Stimulated activated naive CD8-positive, alpha-beta T cell treated with anti-CD3 and anti-CD28 coated beads, Interleukin-15, Interleukin-2, amounts not matched to agents 100 U/mL and 50 U/mL, for 24 hours (primary cell): ENCODE measurements around the gene PSPC1.
"Not testable (repeated sequence)": the region's sequence is repeated elsewhere in the genome, so short reads cannot be mapped to it uniquely, and the experiment has no call there.

Experiments used
- ATAC-seq: fragments of 150-1000 bp; cut with Tn5 transposase; one replicate; pipeline ENCODE4 v1.10.0; 2021
- DNase-seq: peaks from one replicate; pipeline ENCODE4 v3.0.0; 2021

The PSPC1 gene

DNA sequence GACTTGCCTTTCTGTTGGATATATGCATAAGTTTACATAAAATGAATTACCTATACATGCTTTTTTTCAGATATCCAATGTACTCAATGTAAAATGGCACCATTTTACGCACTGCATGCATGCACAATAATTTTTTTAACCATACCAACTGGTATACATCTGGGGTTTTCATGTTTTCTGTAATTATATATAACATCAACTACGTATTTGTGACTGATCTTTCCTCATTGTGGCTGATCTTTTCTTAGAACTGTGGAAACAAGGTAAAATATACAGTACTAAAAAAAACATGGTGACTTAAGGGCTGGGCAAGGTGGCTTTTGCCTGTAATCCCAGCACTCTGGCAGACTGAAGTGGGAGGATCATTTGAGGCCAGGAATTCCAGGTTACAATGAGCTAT lies 18.5 kb downstream of the PSPC1 start:
- no peak for DNase-seq

DNA sequence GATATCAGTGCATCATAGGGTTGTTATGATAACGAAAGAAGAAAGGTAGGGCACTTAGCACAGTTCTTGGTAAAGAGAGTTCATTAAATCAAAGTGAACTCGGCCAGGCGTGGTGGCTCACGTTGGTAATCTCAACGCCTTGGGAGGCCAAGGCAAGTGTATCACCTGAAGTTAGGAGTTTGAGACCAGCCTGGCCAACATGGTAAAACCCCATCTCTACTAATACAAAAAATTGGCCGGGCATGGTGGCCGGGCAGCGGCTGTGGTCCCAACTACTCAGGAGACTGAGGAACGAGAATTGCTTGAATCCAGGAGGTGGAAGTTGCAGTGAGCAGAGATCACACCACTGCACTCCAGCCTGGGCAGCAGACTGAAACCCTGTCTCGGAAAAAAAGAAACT lies 19.1 kb downstream of the PSPC1 start:
- ATAC-seq, result no peak
- no peak for DNase-seq

More for the DNA sequence above, 18.5 kb downstream of the PSPC1 start:
- no peak for ATAC-seq

DNA sequence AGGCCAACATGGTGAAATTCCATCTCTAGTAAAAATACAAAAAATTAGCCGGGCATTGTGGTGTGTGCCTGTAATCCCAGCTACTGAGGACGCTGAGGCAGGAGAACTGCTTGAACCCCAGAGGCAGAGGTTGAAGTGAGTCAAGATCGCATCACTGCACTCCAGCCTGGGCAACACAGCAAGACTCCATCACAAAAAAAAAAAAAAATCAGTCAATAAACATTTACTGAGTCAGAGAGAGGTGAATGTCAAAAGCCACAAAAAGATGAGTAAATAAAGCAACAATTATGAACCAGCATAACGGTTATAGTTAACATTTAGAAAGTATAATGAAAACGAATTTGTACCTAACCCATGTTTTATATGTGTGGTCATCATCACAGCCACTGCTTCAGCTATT lies 23.1 kb downstream of the PSPC1 start:
- no peak for ATAC-seq
- DNase-seq, result no peak

DNA sequence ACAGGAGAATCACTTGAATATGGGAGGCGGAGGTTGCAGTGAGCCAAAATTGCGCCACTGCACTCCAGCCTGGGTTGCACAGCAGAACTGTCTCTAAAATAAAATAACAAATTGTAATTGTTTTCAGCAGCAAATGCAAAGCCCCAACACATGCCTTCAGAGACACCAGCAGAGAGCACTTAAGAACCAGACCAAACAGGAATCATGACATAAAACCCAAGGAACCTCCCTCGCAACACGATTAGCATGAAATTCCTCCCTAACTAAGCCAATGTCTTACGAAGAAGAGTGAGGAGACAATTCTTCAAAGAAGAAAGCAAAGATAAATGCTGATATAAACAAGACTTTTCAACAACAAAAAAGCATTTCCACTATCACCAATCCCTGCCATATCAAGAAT lies 40.1 kb downstream of the PSPC1 start:
- no peak for DNase-seq
- ATAC-seq, result no peak

DNA sequence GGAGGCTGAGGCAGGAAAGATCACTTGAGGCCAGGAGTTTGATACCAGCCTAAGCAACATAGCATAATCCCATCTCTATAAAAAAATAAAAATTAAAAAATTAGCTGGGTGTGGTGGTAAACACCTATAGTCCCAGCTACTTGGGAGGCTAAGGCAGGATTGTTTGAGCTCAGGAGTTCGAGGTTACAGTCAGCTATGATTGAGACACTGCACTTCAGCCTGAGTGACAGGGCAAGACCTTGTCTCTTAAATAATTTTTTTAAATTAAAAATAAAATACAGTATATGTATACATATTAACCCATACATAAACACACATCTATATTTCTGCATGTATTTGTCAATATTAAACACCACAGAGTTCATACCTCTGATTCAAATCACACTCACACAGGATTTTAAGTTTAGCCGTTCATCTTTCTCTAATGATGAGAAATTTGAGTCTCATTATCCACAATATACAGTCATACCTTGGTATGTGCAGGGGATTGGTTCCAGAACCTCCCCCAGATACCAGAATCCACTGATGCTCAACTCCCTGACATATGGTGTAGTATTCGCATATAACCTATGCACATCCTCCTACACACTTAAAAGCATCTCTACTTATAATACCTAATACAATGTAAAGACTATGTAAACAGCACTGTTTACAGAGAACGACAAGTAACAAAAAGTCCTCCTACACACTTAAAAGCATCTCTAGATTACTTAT lies 44.7 kb downstream of the PSPC1 start:
- no peak for ATAC-seq

DNA sequence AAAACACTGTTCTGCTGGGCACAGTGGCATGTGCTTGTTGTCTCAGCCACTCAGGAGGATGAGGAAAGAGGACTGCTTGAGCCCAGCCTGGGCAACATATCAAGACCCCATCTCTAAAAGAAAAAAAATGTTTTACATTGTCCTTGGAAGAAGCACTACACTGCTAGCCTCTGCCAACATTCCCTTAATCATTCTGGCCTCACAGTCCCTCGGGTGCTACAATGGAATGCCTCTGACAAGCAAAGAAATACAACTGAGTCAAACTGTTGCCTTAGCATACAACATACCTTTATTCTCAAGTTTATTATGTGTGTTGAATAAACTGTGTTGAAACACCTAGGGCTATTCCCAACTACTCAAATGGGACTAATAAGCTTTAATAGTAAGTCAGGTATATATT lies 56.1 kb downstream of the PSPC1 start:
- ATAC-seq (no peak), DNase-seq (no peak)

More for the DNA sequence above, 44.7 kb downstream of the PSPC1 start:
- DNase-seq, result no peak

DNA sequence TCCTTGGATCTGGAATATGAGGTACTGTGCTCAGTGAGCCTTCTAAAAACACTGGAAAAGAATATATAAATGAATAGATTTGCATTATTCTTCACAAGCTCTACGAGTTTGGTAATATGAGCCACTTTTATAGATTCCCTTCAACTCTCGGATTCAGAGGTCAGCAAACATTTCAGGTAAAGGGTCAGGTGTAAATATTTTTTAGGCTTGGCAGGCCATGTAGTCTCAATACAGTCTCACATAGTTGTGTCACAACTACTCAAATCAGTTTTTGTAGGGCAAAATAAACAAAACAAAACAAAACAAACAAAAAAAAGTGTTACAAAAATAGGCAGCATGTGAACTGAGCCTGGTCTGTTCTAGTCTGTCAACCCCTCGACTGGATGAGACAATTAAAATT lies 57.4 kb downstream of the PSPC1 start:
- DNase-seq (no peak), ATAC-seq (no peak)

DNA sequence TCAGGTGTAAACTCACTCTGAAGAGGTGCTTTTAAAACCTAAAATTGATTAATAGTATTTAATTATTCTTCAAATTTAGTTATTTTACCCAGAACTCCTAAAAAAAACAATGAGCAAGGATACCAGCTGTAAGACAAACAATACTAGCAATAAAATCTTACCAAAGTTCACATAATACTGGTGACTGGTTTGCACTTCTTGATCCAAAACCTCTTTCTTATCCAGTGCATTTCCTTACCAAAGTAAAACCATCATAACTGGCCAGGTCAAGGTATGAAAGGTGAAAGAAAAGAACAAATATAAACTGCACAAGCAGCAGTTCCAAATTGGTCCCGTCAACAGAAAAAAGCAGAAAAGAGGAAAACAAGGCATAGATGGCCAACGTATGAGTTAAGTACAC lies 62.7 kb downstream of the PSPC1 start:
- ATAC-seq (no peak), DNase-seq (no peak)

DNA sequence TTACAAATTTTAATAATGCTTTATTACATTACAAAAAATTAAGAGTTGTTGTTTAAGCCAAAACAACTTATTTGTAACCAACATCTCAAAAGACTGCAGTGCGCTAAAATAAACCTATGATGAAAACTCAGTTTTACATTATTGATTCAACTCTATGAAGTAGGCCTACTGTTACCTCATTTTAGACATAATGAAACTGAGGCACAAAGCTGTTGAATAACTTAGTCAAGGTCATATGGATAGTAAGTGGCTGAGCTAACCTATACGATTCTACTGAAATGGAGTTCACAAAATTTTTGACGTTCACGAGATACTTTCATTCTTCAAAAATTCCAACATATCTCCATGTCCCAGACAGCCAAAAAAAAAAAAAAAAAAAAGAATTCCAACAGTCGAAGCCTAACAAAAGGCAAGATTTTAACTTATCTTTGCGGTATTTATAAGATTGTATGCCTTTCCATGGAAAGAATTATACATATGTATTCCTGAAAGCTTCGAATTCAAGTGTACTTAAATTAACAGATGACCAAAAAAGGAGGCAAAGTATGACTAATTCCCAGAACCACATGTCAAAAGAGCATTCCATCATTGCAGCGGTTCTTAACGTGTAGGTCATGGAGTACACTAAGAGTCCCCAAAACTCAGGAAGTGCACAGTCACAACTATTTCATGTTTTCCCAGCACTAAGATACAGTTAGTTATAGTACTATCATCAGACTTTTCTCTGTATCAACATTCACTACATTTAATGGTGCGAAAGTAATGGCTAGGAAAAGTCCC lies 69.4 kb downstream of the PSPC1 start:
- ATAC-seq (peak; percentile 97), DNase-seq (no peak)

DNA sequence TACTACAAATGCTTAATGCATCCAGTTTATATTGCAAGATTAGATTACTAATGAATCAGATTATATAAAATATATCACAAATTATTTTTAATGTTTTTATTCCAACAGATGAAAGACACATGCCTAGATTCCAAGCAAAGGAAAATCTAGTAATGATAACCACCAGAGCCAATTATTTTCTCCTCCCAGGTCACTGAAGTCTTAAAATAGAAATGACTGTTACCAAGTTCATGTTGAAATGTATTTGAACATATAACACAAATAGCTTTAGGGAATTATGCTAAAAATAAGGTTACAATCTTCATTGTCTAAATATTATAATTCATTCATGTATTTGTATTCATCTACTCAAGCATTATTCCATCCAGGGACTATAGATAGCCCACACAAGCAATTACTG lies 73.0 kb downstream of the PSPC1 start:
- not testable (repeated sequence) for ATAC-seq

DNA sequence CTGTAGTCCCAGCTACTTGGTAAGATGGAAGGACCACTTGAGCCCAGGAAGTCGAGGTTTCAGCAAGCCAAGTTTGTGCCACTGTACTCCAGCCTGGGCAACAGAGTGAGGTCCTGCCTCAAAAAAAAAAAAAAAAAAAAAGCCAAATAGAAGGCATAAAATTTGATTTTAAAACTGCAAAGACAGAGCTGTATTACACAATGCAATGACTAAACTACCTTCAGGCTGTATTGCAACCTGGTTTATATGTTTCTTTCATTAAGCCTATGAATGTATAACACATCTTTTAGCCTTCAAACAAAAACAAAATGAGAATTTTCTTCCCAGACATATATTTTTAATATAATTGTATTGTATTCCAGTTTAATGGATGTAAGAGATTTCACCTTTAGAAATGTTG lies 73.7 kb downstream of the PSPC1 start:
- ATAC-seq, DNase-seq: not testable (repeated sequence)

More for the DNA sequence above, 73.0 kb downstream of the PSPC1 start:
- not testable (repeated sequence) for DNase-seq

DNA sequence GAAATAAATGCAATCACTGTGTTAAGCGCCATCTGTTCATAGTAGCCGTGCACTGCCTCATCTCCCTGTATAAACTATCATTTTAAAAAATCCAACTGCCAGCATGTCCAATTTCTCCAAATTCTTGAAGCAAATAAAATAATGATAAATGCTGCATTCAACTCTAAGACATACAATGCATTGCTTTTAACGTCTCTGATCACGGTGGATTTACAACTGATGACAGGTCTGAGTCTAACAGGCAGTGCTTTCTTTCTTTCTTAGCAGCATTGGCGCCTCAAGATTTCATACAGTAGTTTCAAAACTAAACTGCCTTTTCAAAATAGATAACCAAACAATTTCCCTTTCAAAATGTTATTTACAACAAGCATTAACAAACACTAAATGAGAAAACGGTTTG lies 78.5 kb downstream of the PSPC1 start:
- not testable (repeated sequence) for DNase-seq, ATAC-seq

DNA sequence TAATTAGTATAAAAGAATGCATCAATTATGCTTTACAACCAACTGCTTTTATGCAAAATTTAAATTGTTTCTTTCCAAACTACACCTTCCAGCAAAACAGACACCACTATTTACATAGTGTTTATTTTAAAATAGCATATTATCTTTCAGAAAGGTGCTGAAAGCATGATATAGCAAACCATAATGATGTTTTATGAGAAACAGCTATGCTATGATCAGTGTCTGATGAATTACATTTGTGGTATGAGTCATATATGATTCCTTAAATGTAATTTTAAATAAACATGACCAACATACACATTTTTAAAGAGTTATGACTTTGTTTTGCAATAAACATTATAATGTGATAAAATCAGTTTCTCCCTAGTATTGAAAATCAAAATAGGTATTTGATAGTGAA lies 81.1 kb downstream of the PSPC1 start:
- DNase-seq, ATAC-seq: not testable (repeated sequence)

DNA sequence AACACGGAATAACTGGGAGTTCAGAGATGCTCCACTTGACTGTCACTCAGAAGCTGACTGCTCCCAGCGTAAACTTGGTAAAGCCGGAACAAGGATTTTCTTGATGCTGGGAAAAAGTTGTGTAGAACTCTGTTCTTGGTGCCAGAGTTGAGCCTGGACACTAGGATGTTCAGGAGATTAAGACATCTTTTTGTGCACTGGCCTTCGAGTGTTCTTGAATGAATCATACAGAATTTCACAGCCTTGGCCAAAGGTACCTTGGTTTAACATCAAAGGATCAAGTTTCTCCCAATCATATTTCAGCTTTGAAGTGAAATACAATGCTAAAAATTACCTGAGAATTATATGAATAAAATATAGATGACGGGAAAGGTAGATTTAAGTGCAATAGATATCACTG lies 81.8 kb downstream of the PSPC1 start:
- not testable (repeated sequence) for ATAC-seq, DNase-seq

DNA sequence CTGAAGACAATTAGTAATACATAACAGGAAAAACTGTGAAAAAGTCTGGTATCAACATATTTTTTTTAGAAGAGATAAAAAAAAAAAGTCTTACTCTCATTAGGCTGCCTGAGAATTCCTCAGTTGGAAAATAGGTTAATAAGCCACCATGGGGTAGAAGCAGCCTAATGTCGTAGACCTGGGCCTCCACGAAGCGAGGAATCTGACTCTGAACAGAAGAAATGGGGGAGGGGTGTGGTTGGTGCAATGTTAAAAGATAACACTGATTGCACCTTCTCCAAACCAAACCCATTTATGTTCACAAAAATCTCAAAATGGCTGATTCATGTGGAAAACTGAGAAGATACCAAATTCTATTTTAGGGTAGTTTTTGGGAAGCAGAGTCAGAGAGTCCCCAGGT lies 86.9 kb downstream of the PSPC1 start:
- ATAC-seq, result no peak

DNA sequence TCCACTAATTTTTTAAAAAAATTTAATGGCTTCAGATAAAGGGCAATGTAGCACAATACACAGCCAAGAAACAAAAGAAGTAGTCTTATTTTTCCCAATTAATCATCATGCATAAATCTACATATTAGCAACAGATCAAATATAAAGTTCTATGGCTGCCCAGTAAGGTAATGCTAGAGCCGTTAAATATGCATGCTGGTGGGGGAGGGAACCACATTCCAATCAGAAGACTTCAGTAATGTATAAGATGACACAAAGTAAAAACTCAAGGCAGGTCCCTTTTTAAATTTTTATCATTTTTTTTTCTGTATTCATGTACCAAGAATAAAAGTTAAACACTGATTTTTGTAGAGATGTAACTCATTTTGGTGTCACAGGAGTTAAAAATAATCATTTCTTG lies 87.3 kb downstream of the PSPC1 start:
- no peak for ATAC-seq
- DNase-seq, result no peak

More for the DNA sequence above, 86.9 kb downstream of the PSPC1 start:
- no peak for DNase-seq

DNA sequence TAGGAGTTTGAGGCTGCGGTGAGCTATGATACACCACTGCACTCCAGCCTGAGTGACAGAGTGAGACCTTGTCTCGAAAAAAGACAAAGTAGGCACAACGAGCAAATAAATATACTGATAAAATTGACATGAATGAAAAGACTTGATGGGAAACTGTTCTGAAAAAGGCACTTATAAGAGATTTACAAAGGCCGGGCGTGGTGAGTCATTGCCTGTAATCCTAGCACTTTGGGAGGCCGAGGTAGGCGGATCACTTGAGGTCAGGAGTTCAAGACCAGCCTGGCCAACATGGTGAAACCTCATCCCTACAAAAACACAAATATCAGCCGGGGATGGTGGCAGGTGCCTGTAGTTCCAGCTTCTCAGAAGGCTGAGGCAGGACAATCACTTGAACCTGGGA lies 91.3 kb downstream of the PSPC1 start:
- DNase-seq, ATAC-seq: not testable (repeated sequence)

DNA sequence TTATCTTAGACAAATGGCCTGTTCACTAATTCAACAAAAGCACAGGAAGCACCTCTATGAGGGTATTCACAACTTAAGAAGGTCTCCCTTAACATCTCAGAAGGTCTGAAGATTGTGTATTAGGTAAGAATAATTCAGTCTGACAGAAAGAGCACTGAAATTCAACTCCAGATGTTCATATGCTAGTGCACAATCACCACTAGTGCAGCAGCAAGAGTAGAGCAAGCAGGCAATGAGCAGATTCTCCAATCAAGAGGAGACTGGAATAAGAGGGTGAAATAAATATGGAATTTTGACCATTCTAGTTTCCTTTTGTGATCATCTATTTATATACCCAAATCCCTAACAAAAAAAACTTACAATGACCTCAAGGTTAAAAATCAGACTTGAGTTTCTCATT lies 97.3 kb downstream of the PSPC1 start:
- ATAC-seq (no peak), DNase-seq (no peak)

DNA sequence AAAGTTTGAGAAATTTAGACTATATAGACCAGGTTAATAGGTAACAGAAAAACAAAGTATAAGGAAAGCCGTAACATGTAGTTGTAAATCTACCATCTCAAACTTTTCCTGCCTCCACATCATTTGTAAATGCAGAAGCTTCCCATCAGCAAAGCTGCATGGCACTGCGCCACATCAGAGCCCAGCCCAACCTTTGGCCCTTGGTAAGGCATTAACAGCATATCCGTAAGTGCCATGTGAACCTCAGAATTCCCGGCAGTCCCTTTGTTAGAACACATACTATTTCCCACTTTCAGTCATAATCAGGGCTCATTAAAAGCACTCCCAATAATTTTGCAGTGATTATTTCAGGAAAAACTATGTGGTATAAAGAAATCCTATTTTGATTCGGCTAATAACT lies 97.7 kb downstream of the PSPC1 start:
- DNase-seq (no peak), ATAC-seq (no peak)

DNA sequence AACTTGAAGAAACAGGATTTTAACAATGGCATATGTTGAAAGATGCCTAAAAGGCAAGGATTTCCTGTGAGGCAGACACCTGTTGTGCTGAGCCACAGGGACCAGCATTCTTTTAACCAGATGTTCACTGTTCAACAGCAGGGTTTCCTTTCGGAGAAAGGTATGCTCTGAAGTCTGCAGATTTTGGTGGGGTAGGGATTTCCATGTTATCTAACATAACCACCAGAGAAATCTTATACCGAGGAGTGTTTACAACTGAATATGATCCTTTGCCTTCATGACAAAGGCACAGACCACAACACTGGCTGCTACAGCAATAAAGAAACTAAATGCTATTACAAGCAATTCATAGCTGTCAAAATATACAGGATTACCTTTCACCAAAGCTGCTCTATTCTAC lies 101.2 kb downstream of the PSPC1 start:
- DNase-seq (no peak), ATAC-seq (peak; percentile 40)

DNA sequence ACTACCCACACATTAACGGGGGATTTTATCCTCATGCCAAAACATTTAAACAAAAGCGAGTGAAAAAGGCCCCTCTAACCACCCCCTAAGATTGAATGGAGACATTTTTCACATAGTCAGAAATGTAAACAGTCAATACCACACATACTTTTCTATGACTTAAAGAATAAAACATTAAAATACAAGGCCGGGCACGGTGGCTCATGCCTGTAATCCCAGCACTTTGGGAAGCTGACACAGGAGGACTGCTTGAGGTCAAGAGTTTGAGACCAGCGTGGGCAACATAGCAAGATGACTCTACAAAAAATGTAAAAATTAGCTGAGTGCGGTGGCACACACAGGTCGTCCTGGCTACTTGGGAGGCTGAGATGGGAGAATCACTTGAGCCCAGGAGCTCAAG lies 102.0 kb downstream of the PSPC1 start:
- no peak for DNase-seq

DNA sequence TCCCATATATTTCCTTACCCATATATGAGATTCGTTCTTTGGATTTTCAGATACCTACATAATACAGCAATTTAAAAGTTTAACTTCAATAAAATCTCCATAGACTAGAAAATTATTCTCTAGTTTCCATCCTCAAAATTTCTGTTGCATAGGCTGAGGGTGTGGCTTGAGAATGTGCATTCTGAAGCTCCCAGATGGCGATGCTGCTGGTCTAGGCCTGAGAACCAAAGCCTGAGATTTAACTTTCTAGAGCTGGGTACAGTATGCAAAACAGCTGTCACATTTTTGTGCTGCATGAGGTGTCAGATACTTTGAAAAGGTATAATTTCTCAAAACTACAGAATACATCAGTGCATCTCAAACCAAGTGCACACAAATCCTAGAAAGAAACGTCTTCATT lies 106.6 kb downstream of the PSPC1 start:
- ATAC-seq, result no peak
- no peak for DNase-seq

More for the DNA sequence above, 102.0 kb downstream of the PSPC1 start:
- ATAC-seq, result no peak

DNA sequence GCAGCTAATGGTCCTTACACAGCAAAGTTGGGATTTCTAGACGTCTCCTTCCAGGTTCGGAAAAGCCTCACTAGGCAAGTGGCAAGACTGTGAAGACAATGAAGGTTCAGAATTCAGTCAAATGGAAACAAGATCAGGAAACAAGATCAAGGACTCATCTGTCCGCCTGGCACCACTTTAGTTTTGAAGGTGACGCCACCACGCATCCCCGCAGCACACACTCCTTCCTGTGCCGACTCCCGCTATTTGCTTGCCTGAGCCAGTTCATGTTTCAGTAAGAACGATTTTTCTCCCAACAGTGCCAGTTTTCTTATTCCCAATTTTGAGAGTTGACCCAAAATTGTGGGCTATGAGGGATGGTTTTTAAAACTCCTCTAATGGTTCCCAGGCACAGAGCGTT lies 107.8 kb downstream of the PSPC1 start:
- DNase-seq, result no peak
- ATAC-seq, result no peak
